Prostate gland (tissue), 2 donors: ENCODE measurements around the gene PACSIN3. TPM values are rescaled to one million over a fixed set of nuclear protein-coding genes. Genes with fewer than 3 reads are reported as not detected.
A peak's percentile ranks its signal among the peaks of the same experiment; 100 is the strongest.

Source experiments
- DNase-seq: peaks from one replicate; pipeline ENCODE4 v3.0.0-alpha.2; 2019; ENCODE audit warnings: low spot score
- H3K27ac ChIP-seq, 2 donors: fragments of 200-600 bp; sonication (generic); 2 replicates each; pipeline ENCODE4 v1.5.1; 2017 to 2019
- H3K27me3 ChIP-seq: fragments of 200-600 bp; sonication (generic); replicated peaks from 2 replicates; pipeline ENCODE4 v1.5.1; 2019; ENCODE audit not compliant: insufficient read depth
- H3K36me3 ChIP-seq, 2 donors: fragments of 200-600 bp; sonication (generic); 1 replicate in 1 of 2; 2 replicates in 1 of 2; pipeline versions ENCODE4 v1.5.1 to v1.8.1; 2017 to 2019
- H3K4me1 ChIP-seq: fragments of 200-600 bp; sonication (generic); replicated peaks from 2 replicates; pipeline ENCODE4 v1.5.1; 2019
- H3K4me3 ChIP-seq, 2 donors: fragments of 200-600 bp; sonication (generic); 2 replicates each; pipeline ENCODE4 v1.5.1; 2017 to 2019
- H3K9me3 ChIP-seq: fragments of 200-600 bp; sonication (generic); 2 replicates; pipeline ENCODE4 v1.5.1; 2017
- POLR2A ChIP-seq: fragments of 450-650 bp; IDR thresholded peaks from one replicate; pipeline ENCODE4 v1.6.1; 2016; ENCODE audit warnings: antibody characterized with exemption, mild to moderate bottlenecking
- POLR2AphosphoS5 ChIP-seq: sonication (generic); formaldehyde crosslinking; IDR thresholded peaks from one replicate; pipeline ENCODE4 v1.6.1; 2017; ENCODE audit warnings: antibody characterized with exemption
- WGBS: methylation state at CpG from one replicate; pipeline ENCODE4 v1.1.5; 2018; 5-methylcytosine and 5-hydroxymethylcytosine counted together
- intact Hi-C: fragments of 100-400 bp; cut with DNase I; formaldehyde crosslinking; loops from one replicate; pipeline ENCODE4 v1.14.2; 2022
- total RNA-seq, 2 donors: library from RNA; depleted of rRNA; stranded (reverse); fragments of >200 nt; gene quantifications; one replicate each; pipeline ENCODE4 v1.1.0, GENCODE V29; 2016
- TF ChIP-seq, protein P1 (sequence below), 4 experiments: fragments of 200-600 bp in 2 of 4; fragments of 450-650 bp in 2 of 4; sonication (generic) in 2 of 4; IDR thresholded peaks; 1 replicate in 3 of 4; 2 replicates in 1 of 4; pipeline ENCODE4 v1.5.1; 2016 to 2019; ENCODE audit warnings: antibody characterized with exemption in 4 of 4, mild to moderate bottlenecking in 2 of 4, moderate library complexity in 2 of 4

The PACSIN3 gene
- total RNA-seq, 2 donors from 2014 or later, result 38.3 to 92.3 TPM

DNA sequence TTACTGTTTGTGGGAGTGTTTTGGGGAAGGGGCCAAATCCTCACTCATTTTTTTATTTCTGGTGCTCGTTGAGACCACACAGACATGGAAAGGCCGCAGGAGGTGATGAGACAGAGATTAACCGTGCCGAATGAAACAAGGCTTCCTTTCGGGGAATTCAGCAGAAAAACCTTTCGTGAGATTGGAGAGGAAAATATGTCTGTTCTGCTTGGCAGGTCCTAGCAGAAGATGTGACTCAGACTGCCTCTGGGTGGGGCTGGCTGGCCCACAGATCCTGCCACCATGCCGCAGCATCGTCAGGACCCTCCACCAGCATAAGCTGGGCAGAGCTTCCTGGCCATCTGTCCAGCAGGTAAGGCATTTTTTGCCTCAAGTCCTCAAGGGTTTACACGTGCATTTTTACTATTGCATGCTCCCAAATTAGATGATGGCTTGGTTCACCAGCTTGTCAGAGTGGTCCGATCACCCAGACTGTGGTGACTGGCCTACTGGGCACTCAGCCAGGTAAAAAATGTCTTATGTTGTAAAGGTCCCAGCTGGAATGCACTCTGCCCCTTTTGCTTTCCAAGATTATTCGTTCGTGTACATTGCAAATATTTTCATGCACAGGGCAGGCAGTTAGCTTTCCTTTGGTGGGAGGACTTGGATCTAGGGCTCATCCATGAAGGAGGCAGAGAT is 30.0 kb upstream of the PACSIN3 start:
- intact Hi-C loops, result loop anchor here (5.0 kb wide), 1 partner anchor 39 kb away; the partner anchor contains the start of gene ARFGAP2
- peak overlapping the region; percentile 46 to 47 for H3K4me3 ChIP-seq
- no peaks in the 10 kb centered on the region for H3K9me3 ChIP-seq
- H3K4me1 ChIP-seq, result peaks cover 15% of the 10 kb centered on the region
- peak overlapping the region; percentile 94 to 95 for H3K27ac ChIP-seq
- TF ChIP-seq POLR2A, result no peak
- TF ChIP-seq, protein P1, sequence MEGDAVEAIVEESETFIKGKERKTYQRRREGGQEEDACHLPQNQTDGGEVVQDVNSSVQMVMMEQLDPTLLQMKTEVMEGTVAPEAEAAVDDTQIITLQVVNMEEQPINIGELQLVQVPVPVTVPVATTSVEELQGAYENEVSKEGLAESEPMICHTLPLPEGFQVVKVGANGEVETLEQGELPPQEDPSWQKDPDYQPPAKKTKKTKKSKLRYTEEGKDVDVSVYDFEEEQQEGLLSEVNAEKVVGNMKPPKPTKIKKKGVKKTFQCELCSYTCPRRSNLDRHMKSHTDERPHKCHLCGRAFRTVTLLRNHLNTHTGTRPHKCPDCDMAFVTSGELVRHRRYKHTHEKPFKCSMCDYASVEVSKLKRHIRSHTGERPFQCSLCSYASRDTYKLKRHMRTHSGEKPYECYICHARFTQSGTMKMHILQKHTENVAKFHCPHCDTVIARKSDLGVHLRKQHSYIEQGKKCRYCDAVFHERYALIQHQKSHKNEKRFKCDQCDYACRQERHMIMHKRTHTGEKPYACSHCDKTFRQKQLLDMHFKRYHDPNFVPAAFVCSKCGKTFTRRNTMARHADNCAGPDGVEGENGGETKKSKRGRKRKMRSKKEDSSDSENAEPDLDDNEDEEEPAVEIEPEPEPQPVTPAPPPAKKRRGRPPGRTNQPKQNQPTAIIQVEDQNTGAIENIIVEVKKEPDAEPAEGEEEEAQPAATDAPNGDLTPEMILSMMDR (IDR thresholded peaks at IDR 0.05), result no peak
- peak; percentile 35 for TF ChIP-seq POLR2AphosphoS5
- H3K27me3 ChIP-seq, result no peaks in the 10 kb centered on the region
- H3K36me3 ChIP-seq, result no peaks in the 10 kb centered on the region
- WGBS, result 4% methylated on average over 12 of the region's 12 CpGs
- peak; percentile 46 for DNase-seq

DNA sequence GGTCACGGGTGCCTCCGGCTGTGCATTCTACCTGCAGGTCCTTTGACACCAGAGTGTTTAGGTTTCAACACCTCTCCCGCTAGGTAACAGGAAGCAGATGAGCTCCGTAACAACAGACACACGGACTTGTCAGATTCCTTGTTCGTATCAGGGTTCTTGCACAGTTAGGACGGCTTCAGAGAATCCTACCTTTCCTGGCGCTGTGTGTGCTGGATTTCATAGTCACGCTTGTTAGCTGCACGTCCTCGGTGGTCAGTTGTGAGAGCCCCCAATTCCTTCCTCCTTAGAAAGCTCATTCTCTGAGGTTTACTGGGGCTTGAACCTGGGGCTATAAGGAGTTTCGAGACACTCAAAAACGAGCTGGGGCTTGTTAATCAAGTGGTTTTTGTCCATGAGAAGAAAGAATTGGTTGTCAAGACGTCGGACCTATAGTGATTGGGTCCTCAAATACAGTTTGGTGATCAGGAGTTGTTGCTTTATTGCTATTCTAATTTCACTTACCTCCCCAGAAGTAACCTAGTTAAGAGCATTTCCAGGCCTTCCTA is 29.2 kb upstream of the PACSIN3 start:
- 4% methylated on average over 15 of the region's 15 CpGs for WGBS
- H3K27ac ChIP-seq, result peak overlapping the region; percentile 94 to 95
- TF ChIP-seq, protein P1 (IDR thresholded peaks at IDR 0.05), result no peak
- TF ChIP-seq POLR2AphosphoS5 (no peak), POLR2A (no peak)
- no peaks in the 10 kb centered on the region for H3K9me3 ChIP-seq
- peaks cover 15% of the 10 kb centered on the region for H3K4me1 ChIP-seq
- no peaks in the 10 kb centered on the region for H3K27me3 ChIP-seq
- no peaks in the 10 kb centered on the region for H3K36me3 ChIP-seq
- intact Hi-C loops, result loop anchor here (2.0 to 5.0 kb wide), 2 partner anchors 33 to 38 kb away; partner anchors contain the start of genes ACP2 and ARFGAP2
- no peak for DNase-seq
- peak overlapping the region; percentile 46 to 47 for H3K4me3 ChIP-seq

DNA sequence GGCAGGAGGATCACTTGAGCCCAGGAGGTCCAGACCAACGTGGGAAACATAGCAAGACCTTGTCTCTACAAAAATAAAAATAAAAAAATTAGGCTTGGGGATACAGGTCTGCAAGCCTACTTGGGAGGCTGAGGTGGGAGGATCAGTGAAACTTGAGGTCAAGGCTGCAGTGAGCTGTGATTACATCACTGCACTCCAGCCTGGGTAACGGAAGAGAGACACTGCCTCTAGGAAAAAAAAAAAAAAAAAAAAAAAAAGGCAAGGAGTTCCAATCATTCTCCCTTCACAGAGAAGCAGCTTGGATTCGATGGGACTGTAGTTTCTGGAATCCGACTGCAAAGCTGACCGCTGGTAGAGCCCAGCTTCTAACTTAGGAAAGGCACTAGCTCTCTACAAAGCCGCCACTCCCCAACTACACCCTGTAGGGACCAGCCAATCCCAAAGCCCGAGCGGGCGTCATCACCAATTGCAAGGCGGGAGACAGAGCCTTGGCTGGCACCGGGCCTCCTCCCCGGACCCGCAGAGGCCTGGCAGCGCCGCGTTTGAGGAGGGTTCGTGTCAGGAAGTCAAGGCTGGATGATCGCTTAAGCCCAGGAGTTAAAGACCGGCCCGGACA is 27.8 kb upstream of the PACSIN3 start:
- no peaks in the 10 kb centered on the region for H3K27me3 ChIP-seq
- WGBS, result 9% methylated on average over 20 of the region's 20 CpGs

DNA sequence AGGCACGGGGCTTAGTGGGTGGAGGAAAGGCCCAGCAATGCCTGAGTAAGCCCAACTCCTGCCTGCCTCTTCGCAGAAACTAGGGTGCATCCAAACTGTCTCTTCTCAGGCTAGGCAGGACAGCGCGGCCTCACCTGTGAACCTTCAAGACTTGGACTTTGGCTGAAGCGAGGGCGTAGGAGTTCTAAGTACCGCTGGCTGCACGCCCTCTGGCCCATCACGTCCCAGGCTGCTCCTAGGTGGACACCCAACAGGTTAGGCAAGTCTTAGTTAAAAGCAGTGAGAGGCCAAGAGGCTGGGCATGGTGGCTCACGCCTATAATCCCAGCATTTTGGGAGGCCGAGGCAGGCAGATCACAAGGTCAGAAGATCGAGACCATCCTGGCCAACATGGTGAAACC is 26.7 kb upstream of the PACSIN3 start:
- H3K27ac ChIP-seq, result no peak overlapping the region
- DNase-seq, result no peak
- no peak overlapping the region for H3K4me3 ChIP-seq
- no peaks in the 10 kb centered on the region for H3K9me3 ChIP-seq
- intact Hi-C loops, result no loop called here
- H3K36me3 ChIP-seq, result no peaks in the 10 kb centered on the region
- TF ChIP-seq POLR2A, result no peak
- TF ChIP-seq, protein P1 (IDR thresholded peaks at IDR 0.05), result no peak
- TF ChIP-seq POLR2AphosphoS5, result no peak
- H3K4me1 ChIP-seq, result peaks cover 15% of the 10 kb centered on the region
- H3K27me3 ChIP-seq, result no peaks in the 10 kb centered on the region
- 83% methylated on average over 12 of the region's 12 CpGs for WGBS

More for the DNA sequence above, 27.8 kb upstream of the PACSIN3 start:
- no peaks in the 10 kb centered on the region for H3K9me3 ChIP-seq
- intact Hi-C loops, result loop anchor here (1.0 to 2.0 kb wide), 2 partner anchors 27 to 35 kb away; partner anchors contain the start of gene ACP2
- H3K36me3 ChIP-seq, result no peaks in the 10 kb centered on the region
- H3K4me1 ChIP-seq, result peaks cover 15% of the 10 kb centered on the region
- peak overlapping the region; percentile 94 to 95 for H3K27ac ChIP-seq
- peak; percentile 59 for TF ChIP-seq POLR2AphosphoS5
- TF ChIP-seq, protein P1 (IDR thresholded peaks at IDR 0.05), result peak in 1 of 4 experiments; percentile 6
- peak; percentile 70 for TF ChIP-seq POLR2A
- DNase-seq, result peak; percentile 90
- peak overlapping the region; percentile 46 to 47 for H3K4me3 ChIP-seq
